Esophagus muscularis mucosa (tissue), 3 donors: Measurements from ENCODE around the gene RAD18.

Experiments
- POLR2AphosphoS5 ChIP-seq, 2 donors: sonication (generic); formaldehyde crosslinking; IDR thresholded peaks; one replicate each; pipeline ENCODE4 v1.6.1; 2017; ENCODE audit warnings: antibody characterized with exemption in 2 of 2
- TF ChIP-seq, protein P1 (sequence below), 3 experiments: fragments of 200-600 bp in 2 of 3; fragments of 450-650 bp in 1 of 3; sonication (generic) in 2 of 3; IDR thresholded peaks; one replicate each; pipeline ENCODE4 v1.5.1; 2017 to 2019; ENCODE audit warnings: antibody characterized with exemption in 3 of 3, mild to moderate bottlenecking in 2 of 3, moderate library complexity in 1 of 3

DNA sequence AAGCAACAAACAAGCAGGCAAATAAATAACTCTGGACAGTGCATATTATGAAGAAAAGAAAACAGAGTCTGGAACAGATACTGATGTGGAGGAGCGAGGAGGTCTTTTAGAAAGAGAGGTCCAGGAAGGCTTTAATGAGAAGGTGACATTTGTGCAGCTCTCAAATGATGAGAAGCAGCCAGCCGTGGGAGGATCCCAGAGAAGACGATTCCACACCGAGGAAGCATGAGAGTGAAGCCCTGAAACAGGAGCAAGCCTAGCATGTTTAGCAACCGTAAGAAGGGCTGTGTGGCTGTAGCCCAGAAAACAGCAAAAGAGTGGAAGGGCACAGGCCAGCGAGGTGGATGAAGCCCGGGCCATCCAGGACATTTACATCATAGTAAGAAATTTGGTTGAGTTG lies 93.1 kb downstream of the RAD18 start:
- TF ChIP-seq, protein P1, sequence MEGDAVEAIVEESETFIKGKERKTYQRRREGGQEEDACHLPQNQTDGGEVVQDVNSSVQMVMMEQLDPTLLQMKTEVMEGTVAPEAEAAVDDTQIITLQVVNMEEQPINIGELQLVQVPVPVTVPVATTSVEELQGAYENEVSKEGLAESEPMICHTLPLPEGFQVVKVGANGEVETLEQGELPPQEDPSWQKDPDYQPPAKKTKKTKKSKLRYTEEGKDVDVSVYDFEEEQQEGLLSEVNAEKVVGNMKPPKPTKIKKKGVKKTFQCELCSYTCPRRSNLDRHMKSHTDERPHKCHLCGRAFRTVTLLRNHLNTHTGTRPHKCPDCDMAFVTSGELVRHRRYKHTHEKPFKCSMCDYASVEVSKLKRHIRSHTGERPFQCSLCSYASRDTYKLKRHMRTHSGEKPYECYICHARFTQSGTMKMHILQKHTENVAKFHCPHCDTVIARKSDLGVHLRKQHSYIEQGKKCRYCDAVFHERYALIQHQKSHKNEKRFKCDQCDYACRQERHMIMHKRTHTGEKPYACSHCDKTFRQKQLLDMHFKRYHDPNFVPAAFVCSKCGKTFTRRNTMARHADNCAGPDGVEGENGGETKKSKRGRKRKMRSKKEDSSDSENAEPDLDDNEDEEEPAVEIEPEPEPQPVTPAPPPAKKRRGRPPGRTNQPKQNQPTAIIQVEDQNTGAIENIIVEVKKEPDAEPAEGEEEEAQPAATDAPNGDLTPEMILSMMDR (IDR thresholded peaks at IDR 0.05), result no peak
- TF ChIP-seq POLR2AphosphoS5 (IDR thresholded peaks at IDR 0.05), result no peak
